Fibroblast of skin of right quadriceps (primary cell): ENCODE data around the gene ZNF155.
"Not testable (repeated sequence)": the region's sequence is repeated elsewhere in the genome, so short reads cannot be mapped to it uniquely, and the experiment has no call there.

Experiments used
- DNase-seq: peaks from one replicate; pipeline ENCODE4 v3.0.0-alpha.2; 2013

ZNF155 gene

DNA sequence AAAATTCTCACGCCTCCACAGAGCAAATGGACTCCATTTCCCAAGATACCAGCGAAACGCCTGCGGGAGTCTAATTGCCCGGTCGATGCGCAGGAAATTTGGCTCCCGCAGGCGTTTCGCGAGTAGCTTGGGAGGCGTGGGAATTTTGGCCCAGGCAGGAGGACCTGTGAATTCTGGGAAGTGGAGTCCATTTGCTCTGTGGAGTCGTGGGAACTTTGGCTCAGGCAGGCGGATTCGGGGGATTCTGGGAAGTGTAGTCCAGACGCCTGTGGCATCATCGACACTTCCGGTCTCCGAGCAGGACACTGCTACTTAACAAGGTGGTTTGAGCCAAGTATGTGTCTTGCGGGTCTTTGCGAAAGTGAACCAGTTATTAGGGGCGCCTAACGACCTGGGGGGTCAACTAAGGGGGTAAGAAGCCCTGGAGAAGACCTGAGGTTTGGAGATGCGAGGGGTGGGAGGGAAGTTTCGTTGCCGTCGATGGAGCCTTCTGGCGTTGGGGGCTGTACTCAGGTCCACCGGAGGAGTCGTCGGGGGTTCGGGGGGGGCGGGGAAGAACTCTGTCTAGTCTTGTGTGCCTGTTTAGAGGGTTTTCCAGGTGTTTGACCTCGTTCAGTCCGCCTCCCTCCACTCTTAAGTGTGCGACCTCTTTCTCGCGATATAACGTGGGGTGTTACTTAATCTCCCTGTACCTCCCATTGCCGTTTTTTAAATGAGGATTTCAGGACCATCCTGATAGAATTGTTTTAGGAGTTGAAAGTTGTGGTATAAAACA, at the start of gene ZNF155:
TSS of gene ZNF155 (plus strand) at position 277 of the 775 bp plus-strand sequence. CDS start 4,356 bp downstream, outside the sequence.
- DNase-seq = peak; percentile 98

DNA sequence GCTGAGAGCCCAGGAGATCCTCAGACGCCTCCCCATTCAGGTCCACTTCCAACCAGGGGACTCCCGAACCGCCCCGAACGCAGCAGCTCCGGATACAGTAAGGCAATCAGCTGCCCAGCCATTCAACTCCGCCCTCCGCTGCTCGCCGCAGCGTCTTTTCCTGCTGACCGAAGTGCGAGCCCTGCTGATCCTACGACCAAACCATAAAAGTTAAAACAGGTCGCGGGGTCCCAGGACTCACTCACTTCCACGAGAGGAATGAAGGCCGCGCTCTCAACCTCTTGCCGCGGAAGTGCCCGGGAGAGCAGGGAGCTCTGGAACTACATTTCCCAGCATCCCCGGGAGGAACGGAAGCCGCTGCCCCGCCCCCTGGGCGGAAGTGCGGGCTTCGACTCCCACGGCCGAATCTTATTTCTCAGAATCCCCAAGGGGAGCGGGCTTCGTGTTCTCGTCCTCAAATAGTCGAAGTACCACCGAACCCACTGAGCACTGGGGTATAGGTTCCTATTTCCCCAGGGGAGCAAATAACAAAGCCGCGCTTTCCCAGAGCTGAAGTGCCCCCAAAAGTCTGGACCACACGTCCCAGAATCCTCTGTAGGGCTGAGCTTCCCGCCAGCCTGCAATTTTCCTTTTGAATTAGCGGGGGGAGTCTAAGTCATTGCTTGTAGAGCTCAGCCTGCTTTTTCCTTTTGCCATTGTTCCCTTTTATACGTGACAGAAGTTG, 48.8 kb upstream of the ZNF155 start, which contains the start of gene ZNF45:
TSS of gene ZNF45 (minus strand) at position 298 of the 724 bp plus-strand sequence. CDS start 13,097 bp downstream, outside the sequence.
- DNase-seq = peak; percentile 86

DNA sequence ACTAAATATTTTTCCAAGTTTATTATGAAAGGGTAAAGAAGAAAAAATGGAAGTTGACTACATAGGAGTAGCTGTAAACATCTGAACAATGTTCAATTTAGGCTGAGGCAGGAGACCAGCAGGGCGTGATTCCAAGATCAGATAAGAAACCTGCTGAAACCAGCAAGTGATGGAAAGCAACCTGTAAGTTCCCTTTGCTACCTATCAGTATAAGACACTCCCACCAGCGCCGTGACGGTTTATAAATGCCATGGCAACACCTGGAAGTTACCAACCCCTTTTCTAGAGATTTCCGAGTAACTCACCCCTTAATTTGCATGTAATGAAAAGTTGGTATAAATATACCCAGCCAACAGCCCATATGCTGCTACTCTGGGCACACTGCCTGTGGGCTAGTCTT, 47.8 kb upstream of the ZNF155 start:
- no peak for DNase-seq

DNA sequence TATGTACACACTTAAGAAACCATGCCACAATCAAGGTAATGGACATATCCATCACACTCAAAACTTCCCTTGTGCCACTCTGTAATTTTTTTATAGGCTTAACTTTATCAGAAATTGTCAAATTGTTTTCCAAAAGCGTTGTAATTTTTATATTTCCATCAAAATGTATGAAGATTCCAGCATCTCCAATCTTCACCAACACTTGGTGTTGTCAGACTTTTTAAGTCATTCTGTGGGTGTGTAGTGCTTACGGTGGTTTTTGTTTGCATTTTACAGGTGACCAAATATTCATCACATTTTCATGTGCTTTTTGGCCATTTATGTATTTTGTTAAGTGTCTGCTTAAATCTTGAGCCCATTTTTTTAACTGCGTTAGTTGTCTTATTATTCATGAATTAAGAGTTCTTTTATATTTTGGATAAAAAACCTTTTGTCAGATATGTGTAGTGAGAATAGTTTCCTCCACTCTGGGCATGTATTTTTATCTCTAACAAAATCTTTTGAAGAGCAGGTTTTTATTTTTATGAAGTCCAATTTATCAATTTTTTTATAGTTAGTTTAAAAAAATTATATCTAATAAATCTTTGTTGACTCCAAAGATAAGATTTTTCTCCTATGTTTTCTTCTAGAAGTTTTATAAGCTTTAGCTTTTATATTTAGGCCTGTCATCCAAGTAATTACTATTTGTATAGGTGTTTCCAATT, 44.3 kb upstream of the ZNF155 start:
- no peak for DNase-seq

DNA sequence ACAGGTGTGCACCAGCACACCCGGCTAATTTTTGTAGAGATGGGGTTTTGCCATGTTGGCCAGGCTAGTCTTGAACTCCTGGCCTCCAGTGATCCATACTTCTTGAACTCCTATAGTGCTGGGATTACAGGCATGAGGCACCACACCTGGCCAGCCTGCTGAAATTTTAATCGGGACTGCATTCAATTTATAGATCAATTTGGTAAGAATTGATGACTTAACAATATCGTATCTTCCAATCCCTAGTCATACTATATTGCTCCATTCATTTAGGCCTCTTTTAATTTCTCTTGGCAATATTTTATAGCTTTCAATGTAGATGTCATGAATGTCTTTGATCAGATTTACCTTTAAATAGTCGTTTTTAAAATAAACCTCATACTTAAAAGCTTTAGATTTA, 43.3 kb upstream of the ZNF155 start:
- DNase-seq = no peak

DNA sequence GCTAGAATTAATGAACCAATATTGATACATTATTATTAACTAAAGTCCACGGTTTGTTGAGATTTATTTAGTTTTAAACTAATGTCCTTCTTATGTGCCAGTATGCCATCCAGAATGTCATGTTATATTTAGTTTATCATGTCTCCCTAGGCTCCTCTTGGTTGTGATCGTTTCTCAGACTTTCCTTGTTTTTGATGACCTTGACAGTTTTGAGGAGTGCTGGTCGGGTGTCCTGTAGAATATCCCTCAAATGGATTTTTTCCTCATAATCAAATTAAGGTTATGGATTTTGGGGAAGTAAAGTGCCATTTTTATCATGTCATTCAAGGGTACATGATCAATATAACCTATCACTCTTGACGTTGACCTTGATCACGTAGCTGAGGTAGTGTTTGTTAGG, 42.8 kb upstream of the ZNF155 start:
- no peak for DNase-seq

DNA sequence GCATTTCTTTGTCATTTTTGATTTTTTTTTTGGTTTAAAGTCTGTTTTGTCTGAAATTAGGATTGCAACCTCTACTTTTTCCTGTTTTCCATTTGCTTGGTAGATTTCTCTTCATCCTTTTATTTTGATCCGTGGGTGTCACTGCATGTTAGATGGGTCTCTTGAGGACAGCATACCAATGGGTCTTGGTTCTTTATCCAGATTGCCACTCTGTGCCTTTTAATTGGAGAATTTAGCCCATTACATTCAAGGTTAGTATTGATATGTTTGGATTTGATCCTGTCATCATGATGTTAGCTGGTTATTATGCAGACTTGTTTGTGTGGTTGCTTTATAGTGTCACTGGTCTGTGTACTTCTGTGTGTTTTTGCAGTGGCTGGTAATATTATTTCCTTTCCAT, 36.6 kb upstream of the ZNF155 start:
- DNase-seq = not testable (repeated sequence)

DNA sequence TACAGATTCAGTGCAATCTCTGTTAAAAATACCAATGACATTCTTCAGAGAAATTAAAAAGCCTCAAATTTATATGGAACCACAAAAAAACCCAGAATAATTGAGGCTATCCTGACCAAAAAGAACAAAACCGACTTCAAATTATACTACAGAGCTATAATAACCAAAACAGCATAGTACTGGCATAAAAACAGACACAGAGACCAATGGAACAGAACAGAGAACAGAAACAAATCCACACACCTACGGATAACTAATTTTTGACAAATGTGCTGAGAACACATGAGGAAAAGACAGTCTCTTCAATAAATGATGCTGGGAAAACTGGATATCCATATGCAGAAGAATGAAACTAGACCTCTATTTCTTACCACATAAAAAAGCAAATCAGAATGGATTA, 34.2 kb upstream of the ZNF155 start:
- DNase-seq = not testable (repeated sequence)

DNA sequence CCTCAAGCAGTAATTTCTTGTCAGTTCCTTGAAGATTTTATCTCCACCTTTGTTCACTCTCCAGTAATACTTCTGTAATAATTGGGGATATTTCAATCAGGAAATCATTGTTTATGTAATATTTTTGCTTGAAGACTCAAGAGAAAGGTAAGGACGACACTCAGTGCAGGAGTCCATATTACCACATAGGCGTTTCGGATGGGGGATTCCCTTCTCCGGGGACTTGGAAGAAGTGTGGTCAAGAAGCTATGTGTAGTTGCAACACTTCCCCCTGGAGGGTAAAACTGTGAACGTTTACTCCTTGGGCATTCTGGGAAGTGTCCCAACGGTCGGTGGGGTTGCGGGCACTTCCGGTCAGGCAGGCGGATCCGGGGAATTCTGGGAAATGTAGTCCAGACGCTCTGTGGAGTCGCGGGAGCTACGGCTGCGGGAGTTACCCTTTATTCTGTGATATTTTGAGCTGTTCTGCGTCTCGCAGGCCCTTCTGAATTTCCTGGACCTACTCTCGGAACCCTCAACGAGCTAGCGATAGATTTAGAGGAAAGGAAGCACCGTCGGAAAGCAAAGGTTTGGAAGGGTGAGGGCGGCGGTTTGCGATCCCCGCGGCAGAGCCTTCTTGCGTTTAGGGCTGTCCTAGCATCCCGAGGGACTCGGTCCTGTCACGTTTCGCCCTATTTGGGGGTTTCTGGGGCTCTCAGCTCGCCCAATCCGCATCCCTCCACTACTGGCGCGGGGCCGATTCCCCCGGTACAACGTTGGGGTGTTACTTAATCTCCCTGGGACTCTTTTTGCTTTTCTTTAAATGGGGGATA, 32.9 kb upstream of the ZNF155 start, which contains the start of gene ZNF221:
TSS of gene ZNF221 (plus strand) at position 395 of the 812 bp plus-strand sequence. CDS start 11,499 bp downstream, outside the sequence.
- DNase-seq = peak; percentile 98

DNA sequence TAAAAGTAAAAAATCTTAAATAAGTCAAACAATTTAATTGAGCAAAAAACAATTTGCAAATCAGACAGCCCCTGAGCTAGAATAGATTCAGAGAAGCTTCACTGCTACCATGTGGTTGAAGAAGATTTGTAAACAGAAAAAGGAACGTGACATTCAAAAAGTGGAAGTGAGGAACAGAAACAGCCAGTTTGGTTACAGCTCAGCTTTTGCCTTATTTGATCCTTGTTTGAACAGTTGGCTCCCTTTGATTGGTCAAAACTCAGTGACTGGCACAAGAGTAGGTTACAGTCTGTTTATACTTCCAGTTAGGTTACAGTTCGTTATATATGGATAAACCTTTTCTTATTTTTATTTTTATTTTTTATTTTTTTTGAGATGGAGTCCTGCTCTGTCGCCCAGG, 27.2 kb upstream of the ZNF155 start:
- DNase-seq = no peak

DNA sequence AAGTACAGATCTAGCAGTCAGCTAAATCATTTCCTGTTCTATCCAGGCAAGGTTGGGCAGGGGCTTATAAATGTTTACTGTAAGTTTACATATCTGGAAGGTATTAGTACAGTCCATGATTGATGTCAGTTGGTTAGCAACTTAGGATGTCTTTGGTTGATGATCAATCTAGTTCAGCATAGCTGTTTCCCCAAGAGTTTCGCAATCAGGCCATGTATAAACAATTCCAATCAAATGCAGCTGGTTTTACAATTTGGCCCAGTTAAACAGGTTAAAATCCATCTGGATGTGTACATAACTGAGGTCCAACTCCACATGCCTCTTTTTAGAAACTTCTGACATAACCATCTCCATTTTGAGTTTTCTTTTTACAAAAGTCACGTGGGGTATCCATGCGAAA, 26.1 kb upstream of the ZNF155 start:
- DNase-seq = peak; percentile 83

DNA sequence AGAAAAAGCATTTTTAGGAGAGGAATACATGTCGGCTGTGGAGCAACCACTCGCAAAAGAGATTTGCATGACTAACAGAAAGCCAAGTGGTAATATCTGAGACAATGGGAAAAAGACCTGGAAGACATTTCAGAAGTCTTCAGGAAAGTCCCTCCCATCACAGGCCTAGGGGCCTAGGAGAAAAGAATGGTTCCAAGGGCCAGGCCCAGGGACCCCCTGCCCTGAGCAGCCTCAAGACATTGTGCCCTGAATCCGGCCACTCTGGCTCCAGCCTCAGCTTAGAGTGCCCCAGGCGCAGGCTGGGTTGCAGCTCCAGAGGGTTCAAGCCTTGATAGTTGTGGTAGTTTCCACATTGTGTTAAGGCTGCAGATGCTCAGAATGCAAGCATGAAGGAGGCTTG, 23.6 kb upstream of the ZNF155 start:
- no peak for DNase-seq

DNA sequence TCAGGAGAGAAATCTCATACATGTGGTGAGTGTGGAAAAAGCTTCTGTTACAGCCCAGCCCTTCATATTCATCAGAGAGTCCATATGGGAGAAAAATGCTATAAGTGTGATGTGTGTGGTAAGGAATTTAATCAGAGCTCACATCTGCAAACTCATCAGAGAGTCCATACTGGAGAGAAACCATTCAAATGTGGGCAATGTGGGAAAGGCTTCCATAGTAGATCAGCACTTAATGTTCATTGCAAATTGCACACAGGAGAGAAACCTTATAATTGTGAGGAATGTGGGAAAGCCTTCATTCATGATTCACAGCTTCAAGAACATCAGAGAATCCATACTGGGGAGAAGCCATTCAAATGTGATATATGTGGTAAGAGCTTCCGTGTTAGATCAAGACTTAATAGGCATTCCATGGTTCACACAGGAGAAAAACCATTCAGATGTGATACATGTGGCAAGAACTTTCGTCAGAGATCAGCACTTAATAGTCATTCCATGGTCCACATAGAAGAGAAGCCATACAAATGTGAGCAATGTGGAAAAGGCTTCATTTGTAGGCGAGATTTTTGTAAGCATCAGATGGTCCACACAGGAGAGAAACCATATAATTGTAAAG, 17.8 kb upstream of the ZNF155 start:
- no peak for DNase-seq

DNA sequence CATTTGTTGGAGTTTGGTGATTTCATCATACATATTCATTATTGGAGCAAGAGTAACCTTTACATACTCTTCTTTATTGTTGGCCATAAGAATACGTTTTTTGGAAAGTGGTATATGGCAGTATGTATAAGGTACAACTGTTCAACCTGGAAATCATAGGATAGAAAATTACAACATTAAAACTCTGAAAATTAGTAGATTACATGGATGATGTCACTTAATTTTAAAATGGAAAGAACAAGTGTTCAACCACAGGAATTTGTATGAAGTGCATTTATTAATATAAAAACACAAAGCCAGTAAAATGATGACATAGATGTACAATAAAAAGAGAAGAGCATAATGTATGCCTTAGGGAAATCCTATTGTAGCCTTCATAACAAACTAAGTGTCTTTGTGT, 7.3 kb upstream of the ZNF155 start:
- no peak for DNase-seq

DNA sequence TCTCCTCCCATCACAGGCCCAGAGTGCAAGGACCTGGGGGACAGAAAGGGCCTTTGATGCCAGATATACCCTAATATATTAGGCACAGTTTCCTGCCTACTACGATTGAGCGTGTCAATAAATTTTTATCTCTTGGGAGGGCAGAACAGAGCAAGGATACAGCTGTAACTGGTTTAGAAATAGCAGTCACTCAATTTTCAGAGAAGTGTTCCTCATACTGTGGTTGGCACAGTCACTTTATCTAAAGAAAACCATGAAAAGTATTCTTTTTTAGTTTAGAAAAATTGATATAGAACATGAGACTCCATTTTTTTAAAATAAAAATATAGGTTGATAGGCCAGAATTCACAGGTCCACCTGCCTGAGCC, 460 bp upstream of the ZNF155 start:
- DNase-seq = no peak

DNA sequence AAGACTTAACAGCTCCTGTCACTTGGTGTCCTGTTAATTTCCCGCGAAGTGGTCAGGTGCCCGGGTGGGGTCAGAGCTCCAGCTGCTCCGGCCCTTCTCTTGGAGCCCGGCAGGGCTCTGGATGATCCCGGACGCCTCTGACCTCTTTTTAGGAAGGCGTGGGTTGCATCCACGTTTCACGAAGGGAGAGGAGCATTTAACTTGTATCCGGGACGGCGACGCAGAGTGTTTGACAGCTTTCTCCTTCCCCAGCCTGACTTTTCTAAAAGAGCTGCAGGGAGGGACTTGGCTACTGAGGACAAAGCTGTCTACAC, 656 bp downstream of the ZNF155 start:
- no peak for DNase-seq

DNA sequence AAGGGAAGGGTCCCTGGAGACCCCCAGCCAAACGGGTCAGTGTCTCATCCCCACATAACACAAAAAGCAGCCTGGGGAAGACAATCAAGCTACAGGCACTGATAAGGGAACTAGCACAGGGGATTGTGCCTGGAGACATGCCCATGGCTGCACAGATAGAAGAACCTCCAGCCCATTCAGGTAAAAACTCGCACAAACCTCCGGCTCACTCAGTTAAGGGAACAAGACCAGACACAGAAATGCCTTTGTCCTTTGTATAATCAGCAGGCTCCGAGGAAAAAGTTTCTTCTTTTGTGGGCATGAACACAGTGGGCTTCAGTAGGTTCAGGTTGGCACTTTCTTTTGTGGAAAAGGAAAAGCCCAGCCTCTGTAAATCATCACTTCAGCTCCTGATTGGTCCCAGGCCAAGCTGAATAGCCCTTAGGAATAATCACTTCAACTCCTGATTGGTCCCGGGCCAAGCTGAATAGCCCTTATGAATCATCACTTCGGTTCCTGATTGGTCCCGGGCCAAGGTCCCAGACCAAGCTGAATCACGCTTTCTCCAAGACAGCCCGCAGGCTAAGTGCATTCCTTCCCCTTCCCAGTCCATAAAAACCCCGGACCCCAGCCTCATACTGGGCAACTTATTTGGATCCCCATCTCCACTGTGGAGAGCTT, 13.8 kb downstream of the ZNF155 start:
- peak; percentile 12 for DNase-seq

DNA sequence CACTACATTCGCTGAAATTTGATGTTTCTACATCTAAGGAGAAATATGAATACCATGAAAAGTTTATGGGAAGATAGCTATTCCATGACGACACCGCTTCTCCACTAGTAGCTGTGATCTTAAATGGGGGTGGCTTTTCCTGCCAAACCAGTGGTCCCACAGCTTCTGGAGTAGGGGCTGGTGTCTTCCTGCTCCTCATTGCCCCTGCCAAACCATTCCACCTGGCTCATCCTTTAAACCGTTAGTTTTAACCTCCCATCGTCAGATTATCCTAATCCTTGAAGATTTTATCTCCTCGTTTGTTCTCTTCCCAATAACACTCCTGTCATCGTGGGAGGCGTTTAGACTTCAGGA, 18.2 kb downstream of the ZNF155 start:
- DNase-seq = no peak

DNA sequence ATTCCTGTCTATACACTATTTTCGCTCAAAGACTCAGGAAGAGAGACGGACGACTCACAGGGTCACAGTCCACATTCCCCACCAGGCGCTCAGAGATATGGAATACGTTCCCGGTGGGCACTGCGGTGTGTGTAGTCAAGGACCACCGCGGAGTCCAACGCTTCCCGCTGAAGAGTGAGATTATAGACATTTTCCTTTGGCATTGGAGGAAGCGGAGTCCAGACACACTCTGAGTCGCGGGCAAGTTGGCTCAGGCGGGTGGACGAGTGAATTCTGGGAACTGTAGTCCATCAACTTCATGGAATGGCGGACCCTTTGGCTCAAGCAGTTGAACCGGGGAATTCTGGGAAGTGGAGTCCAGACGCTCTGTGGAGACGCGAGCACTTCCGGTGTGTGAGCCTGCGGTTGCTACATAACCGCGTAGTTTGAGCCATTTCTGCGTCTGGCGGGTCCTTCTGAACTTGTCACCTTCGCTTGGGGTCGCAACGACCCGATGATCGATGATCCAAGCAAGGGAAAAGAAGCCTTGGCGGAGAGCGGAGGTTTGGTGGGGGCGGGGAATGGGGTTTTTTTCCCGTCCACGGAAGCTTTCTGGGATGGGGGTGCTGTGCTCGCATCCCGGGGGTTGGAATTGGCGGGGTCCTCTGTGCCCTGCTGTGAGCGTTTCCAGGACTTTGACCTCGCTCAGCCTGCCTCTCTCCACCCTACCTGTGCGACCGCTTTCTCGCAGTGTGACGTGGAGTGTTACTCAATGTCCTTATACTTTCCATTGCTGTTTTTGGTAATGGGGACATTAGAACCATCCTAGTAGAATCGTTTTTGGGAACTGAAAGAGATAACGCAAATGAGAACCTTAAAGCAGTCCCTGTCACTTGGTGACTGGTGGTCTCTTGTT, 18.8 kb downstream of the ZNF155 start, which contains the start of gene ZNF230:
TSS of gene ZNF230 (plus strand) at position 392 of the 895 bp plus-strand sequence. CDS start 4,122 bp downstream, outside the sequence.
- peak; percentile 95 for DNase-seq

DNA sequence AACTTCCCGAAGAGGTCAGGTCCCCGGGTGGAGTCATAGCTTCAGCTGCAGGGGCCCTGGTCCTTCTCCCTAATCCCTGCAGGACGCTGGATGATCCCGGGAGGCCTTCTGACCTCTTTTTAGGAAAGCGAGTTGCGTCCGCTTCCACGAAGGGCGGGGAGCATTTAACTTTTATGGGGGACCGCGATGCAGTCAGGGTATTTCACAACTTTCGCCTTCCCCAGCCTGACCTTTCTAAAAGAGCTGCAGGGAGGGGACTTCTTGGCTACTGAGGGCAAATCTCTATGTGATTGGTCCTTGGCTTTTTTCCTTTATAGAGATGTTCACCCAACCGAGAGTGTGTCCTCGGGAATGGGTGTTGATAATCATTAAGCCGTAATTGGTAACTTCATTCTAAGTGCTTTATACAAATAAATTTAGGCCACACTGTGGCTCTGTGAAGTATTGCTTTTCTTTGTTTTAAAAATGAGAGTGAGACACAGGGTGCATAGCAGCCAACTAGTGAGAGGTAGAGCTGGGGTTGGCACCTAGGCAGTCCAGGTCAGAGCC, 19.5 kb downstream of the ZNF155 start:
- DNase-seq = no peak
